ENCODE results near the gene MLST8. TPM values are rescaled to one million over a fixed set of nuclear protein-coding genes. Genes with fewer than 3 reads are reported as not detected.
"Not testable (repeated sequence)": the region's sequence is repeated elsewhere in the genome, so short reads cannot be mapped to it uniquely, and the experiment has no call there.

Gene MLST8
- polyA plus RNA-seq, 3 donors = 41.6 to 55.8 (median 44.5) TPM

- no peak for DNase-seq (ENCODE audit: extremely low read depth in 1 of 11, low read depth in 9 of 11, low spot score in 4 of 11)
Observed at GRCh38 chr16:2256531-2257140, 51.4 kb downstream of the MLST8 start.

DNA sequence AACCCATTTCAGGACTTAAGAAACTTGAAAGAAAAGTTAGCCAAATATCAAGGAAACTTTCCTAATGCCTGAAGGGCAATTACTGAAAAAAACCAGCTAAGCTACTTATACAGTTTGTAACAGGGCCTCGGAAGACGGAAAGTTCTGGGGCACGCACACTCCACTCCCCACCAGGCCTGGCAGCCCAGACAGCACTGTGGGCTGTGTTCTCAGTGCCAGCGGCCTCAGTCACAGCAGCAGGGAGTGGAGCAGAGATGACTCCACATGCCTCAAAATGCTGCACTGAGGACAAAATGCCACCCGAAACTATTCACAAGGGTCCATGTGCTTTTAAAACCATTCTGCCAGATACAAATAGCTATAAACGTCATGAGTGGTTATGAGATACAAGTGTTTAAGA, 52.5 kb downstream of the MLST8 start:
- DNase-seq (ENCODE audit: extremely low read depth in 1 of 11, low read depth in 9 of 11, low spot score in 4 of 11) = no peak

DNA sequence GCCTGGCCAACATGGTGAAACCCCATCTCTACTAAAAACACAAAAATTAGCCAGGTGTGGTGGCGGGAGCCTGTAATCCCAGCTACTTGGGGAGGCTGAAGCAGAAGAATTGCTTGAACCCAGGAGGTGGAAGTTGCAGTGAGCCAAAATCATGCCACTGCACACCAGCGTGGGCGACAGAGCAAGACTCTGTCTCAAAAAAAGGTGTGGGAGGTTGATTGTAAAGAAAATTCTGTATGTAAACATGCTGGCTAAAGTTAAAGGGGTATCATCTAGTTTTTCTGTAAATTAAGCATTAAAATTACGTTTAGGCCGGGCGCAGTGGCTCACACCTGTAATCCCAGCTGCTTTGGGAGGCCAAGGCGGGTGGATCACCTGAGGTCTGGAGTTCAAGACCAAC, 53.3 kb downstream of the MLST8 start:
- DNase-seq (ENCODE audit: extremely low read depth in 1 of 11, low read depth in 9 of 11, low spot score in 4 of 11) = not testable (repeated sequence)

Other genes with a start within 250 kb of the MLST8 start
- 100 to 1,000 TPM; 121 to 154 (median 124) TPM for gene NDUFB10, start 245.9 kb upstream of the MLST8 start, polyA plus RNA-seq (ENCODE audit: insufficient read length in 3 of 3)
- 1,000 to 10,000 TPM; 1,794 to 2,026 (median 1,887) TPM for gene RPS2, start 240.6 kb upstream of the MLST8 start, polyA plus RNA-seq (ENCODE audit: insufficient read length in 3 of 3)
- gene RNF151, start 238.6 kb upstream of the MLST8 start, polyA plus RNA-seq (ENCODE audit: insufficient read length in 3 of 3) = under 1 TPM in 1 of 3 donors, not detected in 2; 0.13 TPM
- 10 to 100 TPM; 28.6 to 44.0 (median 41.6) TPM for gene TBL3, start 233.4 kb upstream of the MLST8 start, polyA plus RNA-seq (ENCODE audit: insufficient read length in 3 of 3)
- 1 to 10 TPM in 2 of 3 donors, under 1 TPM in 1; 0.61 to 1.6 (median 1.1) TPM for gene NOXO1, start 224.0 kb upstream of the MLST8 start, polyA plus RNA-seq (ENCODE audit: insufficient read length in 3 of 3)
- 10 to 100 TPM; 21.5 to 31.4 (median 26.9) TPM for gene GFER, start 221.3 kb upstream of the MLST8 start, polyA plus RNA-seq (ENCODE audit: insufficient read length in 3 of 3)
- gene SYNGR3, start 215.5 kb upstream of the MLST8 start, polyA plus RNA-seq (ENCODE audit: insufficient read length in 3 of 3) = 1 to 10 TPM; 1.6 to 2.6 (median 1.9) TPM
- 10 to 100 TPM; 16.6 to 28.6 (median 27.3) TPM for gene ZNF598, start 195.6 kb upstream of the MLST8 start, polyA plus RNA-seq (ENCODE audit: insufficient read length in 3 of 3)
- 10 to 100 TPM in 1 of 3 donors, 1 to 10 TPM in 2; 3.8 to 12.4 (median 8.2) TPM for gene NPW, start 185.7 kb upstream of the MLST8 start, polyA plus RNA-seq (ENCODE audit: insufficient read length in 3 of 3)
- 100 to 1,000 TPM in 2 of 3 donors, 10 to 100 TPM in 1; 82.6 to 162 (median 147) TPM for gene NHERF2, start 178.6 kb upstream of the MLST8 start, polyA plus RNA-seq (ENCODE audit: insufficient read length in 3 of 3)
- 10 to 100 TPM; 15.2 to 26.1 (median 19.9) TPM for gene NTHL1, start 157.6 kb upstream of the MLST8 start, polyA plus RNA-seq (ENCODE audit: insufficient read length in 3 of 3)
- 100 to 1,000 TPM; 138 to 170 (median 151) TPM for gene TSC2, start 157.5 kb upstream of the MLST8 start, polyA plus RNA-seq (ENCODE audit: insufficient read length in 3 of 3)
- gene PKD1, start 69.6 kb upstream of the MLST8 start, polyA plus RNA-seq (ENCODE audit: insufficient read length in 3 of 3) = 100 to 1,000 TPM in 2 of 3 donors, 10 to 100 TPM in 1; 53.6 to 123 (median 101) TPM
- 1 to 10 TPM; 2.6 to 3.4 (median 3.0) TPM for gene RAB26, start 56.8 kb upstream of the MLST8 start, polyA plus RNA-seq (ENCODE audit: insufficient read length in 3 of 3)
- gene TRAF7, start 49.7 kb upstream of the MLST8 start, polyA plus RNA-seq (ENCODE audit: insufficient read length in 3 of 3) = 10 to 100 TPM; 48.0 to 58.5 (median 49.3) TPM
- gene CASKIN1, start 8.8 kb upstream of the MLST8 start, polyA plus RNA-seq (ENCODE audit: insufficient read length in 3 of 3) = 1 to 10 TPM in 2 of 3 donors, under 1 TPM in 1; 1.00 to 2.4 (median 1.9) TPM
- 10 to 100 TPM in 1 of 3 donors, 1 to 10 TPM in 2; 4.5 to 11.0 (median 7.9) TPM for gene BRICD5, start 5.4 kb downstream of the MLST8 start, polyA plus RNA-seq (ENCODE audit: insufficient read length in 3 of 3)
- 10 to 100 TPM; 13.0 to 17.1 (median 14.9) TPM for gene PGP, start 9.4 kb downstream of the MLST8 start, polyA plus RNA-seq (ENCODE audit: insufficient read length in 3 of 3)
- gene E4F1, start 18.1 kb downstream of the MLST8 start, polyA plus RNA-seq (ENCODE audit: insufficient read length in 3 of 3) = 10 to 100 TPM; 13.0 to 24.9 (median 22.5) TPM
- 1 to 10 TPM in 2 of 3 donors, under 1 TPM in 1; 0.36 to 1.4 (median 1.4) TPM for gene DNASE1L2, start 31.0 kb downstream of the MLST8 start, polyA plus RNA-seq (ENCODE audit: insufficient read length in 3 of 3)
- 10 to 100 TPM; 59.0 to 76.2 (median 72.2) TPM for gene ECI1, start 46.1 kb downstream of the MLST8 start, polyA plus RNA-seq (ENCODE audit: insufficient read length in 3 of 3)
- 100 to 1,000 TPM; 194 to 231 (median 219) TPM for gene RNPS1, start 62.7 kb downstream of the MLST8 start, polyA plus RNA-seq (ENCODE audit: insufficient read length in 3 of 3)
- 1 to 10 TPM; 5.2 to 6.9 (median 6.3) TPM for gene ABCA3, start 135.3 kb downstream of the MLST8 start, polyA plus RNA-seq (ENCODE audit: insufficient read length in 3 of 3)
- gene CCNF, start 224.0 kb downstream of the MLST8 start, polyA plus RNA-seq (ENCODE audit: insufficient read length in 3 of 3) = 10 to 100 TPM in 2 of 3 donors, 1 to 10 TPM in 1; 9.5 to 14.0 (median 11.9) TPM

Measured in renal cortex interstitium (tissue), 11 donors.